ENCODE measurements around the gene CMIP.

Gene CMIP

GRCh38 chr16:81572386-81573144 is 128.0 kb downstream of the CMIP start:
- Histone ChIP-seq H3K4me1 (ENCODE audit: control insufficient read depth in 1 of 2, insufficient read depth in 1 of 2, low read depth in 1 of 2, low read length in 1 of 2) (no peaks in the 10 kb centered on the region), H3K36me3 (no peaks in the 10 kb centered on the region), H3K9me3 (no peaks in the 10 kb centered on the region), H3K27ac (no peak overlapping the region), H3K4me3 (ENCODE audit: low read depth in 1 of 2, low read length in 1 of 2) (no peak overlapping the region), H3K27me3 (no peaks in the 10 kb centered on the region)
- no peak for TF ChIP-seq CTCF (IDR thresholded peaks at IDR 0.05)

DNA sequence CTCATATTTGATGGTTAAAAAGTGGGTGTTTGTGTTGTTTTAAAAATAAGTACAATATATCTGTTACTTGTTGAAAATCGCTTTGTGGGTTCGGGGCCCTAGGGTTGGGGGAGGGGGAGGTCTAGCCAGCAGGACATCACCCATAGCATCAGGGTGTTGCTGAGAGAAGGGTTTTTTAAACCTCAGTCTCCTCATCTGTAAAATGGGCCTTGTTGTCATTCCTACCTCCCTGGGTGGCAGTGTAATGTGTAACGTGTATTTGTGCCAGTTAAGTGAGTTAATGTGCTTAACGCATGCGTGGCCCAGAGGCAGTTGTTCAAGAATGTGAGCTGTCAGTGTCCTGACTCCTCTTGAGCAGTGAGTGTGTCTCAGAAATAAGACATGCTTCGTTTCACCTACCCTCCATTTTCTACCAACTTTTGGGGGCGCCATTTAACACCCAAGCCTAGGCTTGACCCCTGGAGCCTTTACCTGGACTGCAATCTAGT is 129.0 kb downstream of the CMIP start:
- Histone ChIP-seq H3K36me3 (no peaks in the 10 kb centered on the region), H3K4me1 (ENCODE audit: control insufficient read depth in 1 of 2, insufficient read depth in 1 of 2, low read depth in 1 of 2, low read length in 1 of 2) (no peaks in the 10 kb centered on the region), H3K27ac (no peak overlapping the region), H3K27me3 (no peaks in the 10 kb centered on the region), H3K9me3 (no peaks in the 10 kb centered on the region), H3K4me3 (ENCODE audit: low read depth in 1 of 2, low read length in 1 of 2) (no peak overlapping the region)
- no peak for TF ChIP-seq CTCF (IDR thresholded peaks at IDR 0.05)

DNA sequence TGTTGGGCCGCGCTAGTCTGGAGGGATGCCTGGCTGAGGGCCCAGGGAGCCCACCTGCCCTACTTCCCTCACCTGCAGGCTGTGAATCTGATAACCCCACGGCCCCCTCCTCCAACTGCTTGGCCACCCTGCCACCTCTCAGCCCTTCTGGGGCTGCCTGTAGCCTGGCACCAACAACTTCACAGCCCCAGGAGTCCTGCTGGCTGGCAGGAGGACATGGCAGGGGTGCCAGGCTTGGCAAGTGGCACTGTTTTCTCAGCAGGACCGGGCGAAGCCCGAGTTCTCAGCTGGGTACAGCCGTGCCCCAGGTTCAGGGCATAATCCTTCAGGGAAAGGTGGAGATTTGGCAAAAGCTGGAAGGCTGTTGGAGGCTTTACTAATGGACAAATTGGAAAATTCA is 129.6 kb downstream of the CMIP start:
- Histone ChIP-seq H3K27ac (no peak overlapping the region), H3K4me1 (ENCODE audit: control insufficient read depth in 1 of 2, insufficient read depth in 1 of 2, low read depth in 1 of 2, low read length in 1 of 2) (no peaks in the 10 kb centered on the region)

GRCh38 chr16:81575307-81575706 is 130.7 kb downstream of the CMIP start:
- no peak for TF ChIP-seq CTCF (IDR thresholded peaks at IDR 0.05)
- H3K4me3 ChIP-seq (ENCODE audit: low read depth in 1 of 2, low read length in 1 of 2) = no peak overlapping the region

More for the DNA sequence above, 129.6 kb downstream of the CMIP start:
- no peak for TF ChIP-seq CTCF (IDR thresholded peaks at IDR 0.05)
- H3K9me3 ChIP-seq = no peaks in the 10 kb centered on the region
- no peaks in the 10 kb centered on the region for H3K36me3 ChIP-seq
- no peaks in the 10 kb centered on the region for H3K27me3 ChIP-seq
- H3K4me3 ChIP-seq (ENCODE audit: low read depth in 1 of 2, low read length in 1 of 2) = no peak overlapping the region

DNA sequence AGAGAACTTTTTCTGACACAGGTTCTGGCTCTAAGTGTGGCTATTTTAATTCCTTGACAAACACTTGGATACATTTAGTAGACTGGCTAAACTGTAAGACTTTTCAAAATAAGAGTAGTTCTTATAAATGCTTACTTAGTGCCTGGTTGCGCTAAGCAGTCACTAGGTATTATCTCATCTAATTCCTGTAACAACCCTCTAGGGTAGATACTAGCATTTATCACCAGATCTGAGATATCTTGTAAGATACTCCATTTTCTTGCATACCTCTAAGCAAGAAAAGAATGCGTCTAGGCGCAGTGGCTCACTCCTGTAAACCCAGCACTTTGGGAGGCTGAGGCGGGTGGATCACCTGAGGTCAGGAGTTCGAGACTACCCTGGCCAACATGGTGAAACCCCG is 131.2 kb downstream of the CMIP start:
- H3K27ac ChIP-seq = no peak overlapping the region
- TF ChIP-seq CTCF (IDR thresholded peaks at IDR 0.05) = no peak
- no peaks in the 10 kb centered on the region for H3K36me3 ChIP-seq
- H3K27me3 ChIP-seq = no peaks in the 10 kb centered on the region
- H3K4me1 ChIP-seq (ENCODE audit: control insufficient read depth in 1 of 2, insufficient read depth in 1 of 2, low read depth in 1 of 2, low read length in 1 of 2) = no peaks in the 10 kb centered on the region
- no peak overlapping the region for H3K4me3 ChIP-seq (ENCODE audit: low read depth in 1 of 2, low read length in 1 of 2)
- no peaks in the 10 kb centered on the region for H3K9me3 ChIP-seq

More at GRCh38 chr16:81575307-81575706, 130.7 kb downstream of the CMIP start:
- Histone ChIP-seq H3K9me3 (no peaks in the 10 kb centered on the region), H3K36me3 (no peaks in the 10 kb centered on the region), H3K27ac (no peak overlapping the region), H3K27me3 (no peaks in the 10 kb centered on the region), H3K4me1 (ENCODE audit: control insufficient read depth in 1 of 2, insufficient read depth in 1 of 2, low read depth in 1 of 2, low read length in 1 of 2) (no peaks in the 10 kb centered on the region)
